ENCODE results near the gene ITPK1.

Gene ITPK1

DNA sequence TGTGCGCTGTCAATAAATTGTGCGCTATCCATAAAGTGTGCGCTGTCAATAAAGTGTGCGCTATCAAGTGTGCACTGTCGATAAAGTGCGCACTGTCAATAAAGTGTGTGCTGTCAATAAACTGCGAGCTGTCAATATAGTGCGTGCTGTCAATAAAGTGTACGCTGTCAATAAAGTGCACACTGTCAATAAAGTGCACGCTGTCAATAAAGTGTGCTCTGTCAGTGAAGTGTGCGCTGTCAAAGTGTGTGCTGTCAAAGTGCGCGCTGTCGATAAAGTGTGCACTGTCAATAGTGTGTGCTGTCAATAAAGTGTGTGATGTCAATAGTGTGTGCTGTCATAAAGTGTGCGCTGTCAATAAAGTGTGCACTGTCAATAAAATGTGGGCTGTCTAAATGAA is 195.7 kb downstream of the ITPK1 start:
- ATAC-seq (no peak), DNase-seq (no peak)

DNA sequence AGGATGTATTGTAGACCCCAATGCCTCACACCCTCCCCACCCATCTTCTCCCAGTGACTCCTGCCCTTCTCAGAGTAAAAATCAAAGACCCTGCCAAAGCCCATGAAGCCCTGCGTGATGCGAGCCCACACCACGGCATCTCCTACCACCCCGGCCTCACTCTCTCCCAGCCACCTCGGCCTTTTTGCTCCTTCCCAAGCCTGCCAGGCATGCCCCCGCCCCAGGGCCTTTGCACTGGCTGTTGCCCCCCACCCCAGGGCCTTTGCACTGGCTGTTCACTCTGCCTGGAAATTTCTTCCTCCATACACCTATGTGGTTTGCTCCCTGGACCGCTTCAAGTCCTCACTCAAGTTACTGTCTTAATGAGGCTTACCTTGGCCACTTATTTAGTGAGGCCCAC is 197.8 kb downstream of the ITPK1 start:
- no peak for DNase-seq

DNA sequence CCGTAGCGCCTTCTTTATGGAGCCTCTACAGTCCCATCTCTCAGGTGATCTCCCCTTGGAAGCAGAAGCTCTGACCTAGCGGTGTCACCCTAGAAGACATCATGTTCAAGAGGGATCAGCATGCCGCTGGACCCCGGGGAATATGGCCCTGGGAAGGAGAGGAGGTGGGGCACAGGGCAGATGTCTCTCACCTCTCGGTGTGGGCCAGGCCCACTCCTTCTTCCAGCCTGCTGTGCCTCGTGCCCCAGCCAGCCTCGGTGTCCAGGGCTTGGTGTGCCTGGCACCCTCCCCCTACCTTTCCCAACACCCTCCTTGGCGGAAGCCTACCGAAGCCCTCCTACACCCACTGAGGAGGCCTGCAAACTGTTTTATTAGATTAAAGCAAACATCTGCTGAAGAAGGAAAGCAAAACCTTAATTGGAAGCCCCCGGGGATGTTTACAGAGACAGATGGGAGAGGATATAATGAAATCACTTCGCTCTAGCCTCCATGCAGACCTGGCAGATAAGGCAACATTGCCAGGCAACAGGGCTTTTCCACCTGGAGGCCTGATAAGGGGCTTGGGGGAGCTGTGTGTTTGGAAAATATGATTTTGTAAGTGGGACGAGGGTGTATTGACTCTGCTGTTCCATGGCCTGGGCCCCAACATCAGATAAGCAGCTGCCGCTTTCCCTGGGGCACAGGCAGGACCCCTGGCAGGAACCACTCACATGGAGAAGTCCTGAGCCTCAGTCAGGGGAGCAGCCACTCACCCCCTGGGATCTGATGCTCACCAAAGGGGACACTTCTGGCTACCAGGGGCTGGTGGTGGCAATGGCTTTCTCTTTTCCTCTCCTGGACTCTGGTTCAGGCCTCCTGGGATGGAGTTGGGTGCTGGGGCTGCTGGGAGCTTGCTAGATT is 198.4 kb downstream of the ITPK1 start:
- ATAC-seq (no peak), DNase-seq (no peak)

More for the DNA sequence above, 197.8 kb downstream of the ITPK1 start:
- ATAC-seq = no peak

DNA sequence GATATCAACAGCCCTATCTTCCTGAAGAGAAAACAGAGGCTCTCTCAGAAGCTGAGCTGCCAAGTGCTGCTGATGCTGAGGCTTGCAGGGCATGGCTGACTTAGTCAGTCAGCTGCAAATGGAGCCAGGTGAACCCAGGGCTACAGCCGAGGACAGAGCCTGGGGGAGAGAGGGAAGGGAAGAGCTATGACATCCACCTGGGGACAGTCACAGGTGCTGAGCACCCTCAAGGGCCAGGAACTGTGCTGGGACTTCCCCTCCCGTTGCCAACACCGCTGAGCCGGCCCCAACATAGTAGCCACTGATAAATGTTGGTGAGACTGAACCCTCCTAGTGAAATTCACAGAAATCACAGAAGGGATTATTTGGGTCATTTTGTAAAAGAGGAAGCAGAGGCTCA is 199.5 kb downstream of the ITPK1 start:
- ATAC-seq (no peak), DNase-seq (no peak)

DNA sequence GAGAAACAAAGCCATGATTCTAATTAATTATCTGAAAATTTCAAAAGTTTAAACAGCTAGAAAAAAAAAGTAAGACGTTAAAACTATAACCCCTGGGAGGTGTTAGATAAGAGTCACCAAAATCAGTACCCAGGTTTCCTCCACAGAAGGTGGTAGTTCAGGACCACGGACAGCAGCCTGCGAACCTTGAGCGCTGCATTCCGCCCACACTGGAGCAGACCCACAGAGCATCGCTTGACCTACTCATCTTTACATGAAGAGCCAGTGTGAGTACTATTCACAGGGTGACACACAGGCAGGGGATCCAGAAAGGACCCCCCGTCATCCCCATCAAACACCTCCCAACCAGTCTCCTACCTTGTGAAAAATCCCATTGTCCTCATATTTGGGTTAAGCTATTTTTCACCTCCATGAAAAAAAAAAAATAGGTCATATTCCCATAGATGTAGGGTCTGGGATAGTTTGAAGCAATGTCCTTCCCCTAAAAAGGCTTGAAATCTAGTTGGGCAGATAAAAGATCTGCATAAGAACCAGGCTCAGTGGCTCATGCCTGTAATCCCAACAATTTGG is 201.6 kb downstream of the ITPK1 start:
- ATAC-seq (no peak), DNase-seq (peak; percentile 63)

DNA sequence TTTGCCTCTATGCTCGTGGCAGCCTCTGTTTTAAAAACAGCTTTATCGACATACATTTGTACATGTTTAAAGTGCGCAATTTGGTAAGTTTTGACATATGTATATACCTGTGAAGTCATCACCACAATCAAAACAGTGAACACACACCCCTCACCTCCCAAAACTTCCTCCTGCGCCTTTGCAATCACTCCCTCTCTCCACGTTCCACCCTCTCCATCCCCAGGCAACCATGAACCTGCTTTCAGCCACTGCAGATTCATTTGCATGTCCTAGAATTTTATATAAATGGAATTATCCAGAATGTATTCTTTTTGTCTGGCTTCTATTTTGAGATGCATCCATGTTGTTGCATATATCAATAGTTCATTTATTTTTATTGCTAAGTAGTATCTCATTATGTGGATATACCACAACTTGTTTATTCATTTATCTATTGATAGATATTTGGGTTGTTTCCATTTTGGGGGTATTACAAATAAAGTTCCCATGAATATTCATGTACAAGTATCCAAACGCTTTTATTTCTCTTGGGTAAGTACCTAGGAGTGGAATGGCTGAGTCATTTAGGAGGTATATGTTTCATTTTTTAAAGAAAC is 208.3 kb downstream of the ITPK1 start:
- ATAC-seq (no peak), DNase-seq (no peak)

DNA sequence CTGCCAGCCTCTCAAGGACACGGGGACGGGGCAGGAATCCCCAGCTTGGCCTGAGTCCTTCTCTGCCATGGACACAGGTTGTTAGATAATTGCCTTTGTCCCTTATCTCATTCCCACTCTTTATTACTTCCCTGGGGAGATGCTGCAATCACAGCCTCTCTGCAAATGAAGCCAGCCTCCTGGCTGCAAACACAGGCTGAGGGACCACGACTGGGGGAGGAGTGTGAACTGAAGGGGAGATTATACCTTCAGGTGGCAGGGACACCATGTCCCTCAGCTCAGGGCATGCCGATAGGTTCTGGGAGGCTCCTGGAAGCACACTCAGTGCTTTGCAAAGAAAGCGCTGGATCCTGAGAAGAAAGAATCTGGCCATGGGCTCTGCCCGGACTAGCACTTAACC is 208.9 kb downstream of the ITPK1 start:
- no peak for DNase-seq
- ATAC-seq = no peak

DNA sequence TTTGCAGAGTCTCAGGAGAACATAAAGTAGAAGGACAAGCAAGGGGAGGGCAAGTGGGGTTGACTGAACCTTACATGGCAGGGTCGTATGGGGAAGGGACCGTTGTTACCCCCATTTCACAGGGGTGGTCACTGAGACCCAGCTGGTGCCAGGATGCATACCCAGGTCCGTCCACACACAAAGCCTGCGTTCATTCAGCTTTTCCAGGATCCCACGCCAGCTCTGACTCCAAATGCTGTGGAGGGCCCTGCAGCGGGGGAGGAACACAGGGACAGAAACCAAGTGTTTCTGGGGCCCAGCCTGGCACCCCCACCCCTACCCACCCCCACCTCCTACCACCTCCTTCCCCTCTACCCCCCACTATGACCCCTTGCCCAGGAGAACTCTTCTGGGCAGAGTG is 209.3 kb downstream of the ITPK1 start:
- ATAC-seq = no peak
- no peak for DNase-seq

DNA sequence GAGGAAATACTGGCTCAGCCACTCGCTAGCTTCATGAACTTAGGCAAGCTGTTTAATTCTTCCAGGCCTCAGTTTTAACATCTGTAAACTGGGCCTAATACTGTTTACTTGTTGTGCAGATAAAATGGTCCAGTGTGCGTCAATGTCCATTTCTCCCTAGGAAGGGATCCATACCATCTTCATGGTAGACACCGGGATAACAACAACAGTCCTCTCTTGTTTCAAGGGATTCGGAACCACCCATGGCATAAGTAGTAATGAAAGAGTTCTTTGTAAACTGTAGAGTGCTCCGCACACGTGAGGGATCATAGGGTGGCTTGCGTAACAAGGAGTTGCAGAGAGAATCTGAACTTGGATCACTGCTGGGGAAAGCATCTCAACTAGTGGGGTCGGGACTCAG is 210.1 kb downstream of the ITPK1 start:
- ATAC-seq (no peak), DNase-seq (no peak)

DNA sequence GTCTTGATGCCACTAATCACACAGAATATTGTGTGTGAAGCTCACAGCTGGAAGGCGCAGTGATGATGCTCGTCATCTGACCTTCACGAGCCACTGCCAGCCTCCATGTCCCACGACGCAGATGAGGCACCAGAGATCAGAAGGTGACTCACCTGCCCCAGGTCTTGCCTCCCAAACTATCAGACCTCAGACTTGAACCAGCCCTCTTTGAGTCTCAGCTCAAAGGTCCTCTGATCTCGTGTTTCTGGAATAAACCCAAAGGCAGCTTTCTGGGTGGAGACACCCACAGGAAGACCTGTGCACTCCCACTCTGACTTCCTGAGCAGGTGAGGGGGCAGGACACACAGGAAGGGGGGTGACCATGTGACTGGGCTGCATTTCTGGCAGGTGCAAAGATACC is 212.4 kb downstream of the ITPK1 start:
- DNase-seq (peak; percentile 32), ATAC-seq (peak; percentile 83)

DNA sequence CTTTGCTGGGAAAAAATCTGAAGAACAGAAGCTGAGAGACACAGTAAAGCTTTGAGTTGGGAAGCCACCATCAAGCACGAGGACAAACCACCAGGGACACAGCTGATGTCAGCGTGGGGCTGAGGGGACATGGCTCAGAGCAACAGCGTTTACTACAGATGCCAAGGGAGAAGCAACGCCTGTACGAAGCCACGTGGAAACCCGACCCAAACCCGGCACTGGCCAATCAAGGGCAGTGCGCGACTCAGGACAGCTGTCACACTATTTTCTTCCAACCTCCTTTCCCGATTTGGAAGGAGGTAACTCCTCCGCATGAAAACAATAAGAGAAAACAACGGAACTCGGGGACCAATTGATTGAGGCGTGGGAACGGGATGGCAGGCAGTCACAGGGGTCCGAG is 213.0 kb downstream of the ITPK1 start:
- no peak for ATAC-seq
- DNase-seq = no peak

DNA sequence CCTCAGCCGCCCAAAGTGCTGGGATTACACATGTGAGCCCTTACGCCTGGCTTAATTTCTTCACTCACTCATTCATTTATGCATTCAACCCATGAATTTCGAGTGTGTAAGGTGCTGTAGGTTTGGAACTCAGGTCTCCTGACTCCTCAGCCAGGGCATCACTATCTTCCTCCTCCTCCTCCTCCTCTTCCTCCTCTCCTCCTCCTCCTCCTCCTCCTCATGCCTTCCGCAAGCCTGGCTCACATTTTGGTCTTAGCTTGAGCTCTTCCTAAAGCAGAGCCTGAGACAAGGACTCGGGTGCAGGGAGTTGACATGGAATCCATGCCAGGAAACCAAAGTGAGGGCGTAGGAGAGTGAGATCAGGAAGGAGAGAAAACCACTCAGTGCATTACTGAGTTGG is 213.5 kb downstream of the ITPK1 start:
- no peak for ATAC-seq
- no peak for DNase-seq

DNA sequence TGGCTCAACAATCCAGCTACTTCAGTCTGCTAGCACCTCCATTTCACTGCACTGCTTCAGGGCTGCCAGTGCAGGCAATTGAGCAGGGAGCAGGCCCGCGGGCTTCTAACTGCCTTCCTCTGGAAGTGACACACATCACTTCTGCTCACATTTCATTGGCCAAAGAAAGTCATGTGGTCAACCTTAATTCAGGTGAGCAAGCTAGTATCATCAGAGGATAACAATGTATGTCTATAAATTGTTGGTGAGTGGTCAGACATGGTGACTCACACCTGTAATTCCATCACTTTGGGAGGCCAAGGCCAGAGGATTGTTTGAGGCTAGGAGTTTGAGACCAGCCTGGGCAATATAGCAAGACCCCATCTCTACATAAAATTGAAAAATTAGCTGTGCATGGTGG is 215.1 kb downstream of the ITPK1 start:
- ATAC-seq (no peak), DNase-seq (no peak)

DNA sequence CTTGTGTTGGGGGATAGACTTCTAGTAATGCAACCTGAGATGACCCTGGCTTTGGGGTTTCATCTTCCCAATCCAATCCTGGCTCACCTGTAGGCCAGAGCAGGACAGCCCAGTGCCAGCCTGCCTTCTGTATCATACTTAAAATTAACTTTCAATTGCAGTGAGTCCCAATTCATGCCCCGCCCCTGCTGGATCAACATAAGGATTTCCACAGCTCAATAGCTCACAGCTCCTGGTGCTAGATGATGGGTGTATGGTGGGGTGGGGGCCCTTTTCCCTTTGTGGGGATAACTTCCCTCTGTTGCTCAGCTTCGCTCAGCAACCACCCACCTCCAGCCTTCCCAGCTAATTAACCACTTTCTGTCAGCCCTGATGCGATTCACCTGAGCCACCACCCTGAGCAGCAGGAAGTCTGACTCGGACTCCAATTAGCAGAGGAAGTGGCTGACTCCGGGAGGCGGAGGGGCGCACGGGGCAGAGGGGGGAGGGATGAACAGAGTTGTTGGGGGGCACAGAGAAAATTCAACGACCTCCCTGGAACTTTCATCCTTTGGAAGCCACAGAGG is 217.1 kb downstream of the ITPK1 start:
- no peak for DNase-seq

DNA sequence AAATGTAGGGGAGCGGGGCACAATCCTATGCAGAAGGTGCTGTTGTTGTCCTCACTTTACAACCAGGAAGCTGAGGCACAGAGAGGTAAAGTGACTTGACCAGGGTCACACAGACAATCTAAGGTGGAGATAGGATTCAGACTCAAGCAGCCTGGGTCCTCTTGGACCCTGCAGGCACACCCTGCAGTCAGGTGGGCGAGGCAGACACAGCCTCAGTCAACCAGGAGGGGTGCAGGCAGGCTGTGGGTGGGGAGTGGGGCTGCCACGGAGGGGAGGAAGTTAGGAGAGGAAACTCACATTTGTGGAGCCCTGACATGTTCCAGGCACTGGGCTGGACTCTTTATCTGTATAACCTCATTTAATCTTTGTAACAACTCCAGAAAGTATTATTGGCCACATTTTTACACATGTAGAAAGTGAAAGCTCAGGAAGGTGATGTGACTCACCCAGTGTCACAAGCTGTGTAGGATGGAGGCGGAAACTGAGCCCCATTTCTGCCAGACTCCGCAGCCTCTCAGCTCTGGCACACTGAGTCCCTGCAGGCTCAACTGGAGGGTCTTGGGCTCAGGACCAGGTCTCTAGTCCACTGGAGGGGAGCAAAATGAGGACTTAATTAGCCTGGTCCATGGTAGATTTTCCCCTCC is 217.7 kb downstream of the ITPK1 start:
- DNase-seq (peak; percentile 62), ATAC-seq (peak; percentile 97)

More for the DNA sequence above, 217.1 kb downstream of the ITPK1 start:
- ATAC-seq = no peak

DNA sequence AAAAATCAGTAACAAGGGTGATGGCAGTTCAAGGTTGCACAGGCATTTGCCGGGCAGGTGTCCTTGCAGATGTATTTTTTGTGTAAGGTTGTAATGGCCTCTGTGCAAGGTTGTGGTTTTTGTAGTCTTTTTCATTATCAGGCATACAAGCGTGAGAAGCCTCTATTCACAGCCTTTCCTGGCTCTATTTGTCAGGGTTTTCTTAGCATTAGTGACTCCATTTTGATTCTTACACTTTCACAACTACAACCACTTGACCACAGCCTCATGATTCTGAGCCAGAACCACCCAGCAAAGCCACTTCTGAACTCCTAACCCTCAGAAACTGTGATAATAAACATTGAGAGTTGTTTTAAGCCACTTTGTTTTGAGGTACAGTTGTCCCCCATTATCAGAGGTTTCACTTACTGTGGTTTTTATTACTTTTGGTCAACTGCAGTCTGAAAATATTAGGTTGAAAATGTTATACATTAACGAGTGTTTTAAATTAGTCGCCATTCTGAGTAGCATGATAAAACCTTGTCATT is 220.3 kb downstream of the ITPK1 start:
- no peak for ATAC-seq

DNA sequence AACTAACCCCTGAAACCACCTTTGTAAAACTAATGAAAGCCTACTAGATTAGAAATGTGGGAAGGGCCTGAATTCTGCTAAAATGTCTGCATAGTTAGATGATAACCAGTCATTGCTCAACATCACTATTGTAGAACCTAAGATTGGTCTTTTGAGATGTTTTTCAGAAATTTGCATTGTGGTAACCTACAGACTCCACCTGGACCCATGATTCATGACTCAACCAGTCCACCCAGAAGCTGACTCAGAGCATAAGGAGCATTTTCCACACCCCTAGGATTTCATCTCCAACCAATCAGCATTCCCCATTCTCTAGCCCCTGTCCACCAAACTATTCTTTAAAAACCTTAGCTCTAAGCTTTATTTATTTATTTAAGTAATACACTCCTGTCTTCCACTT is 223.1 kb downstream of the ITPK1 start:
- no peak for DNase-seq
- peak; percentile 77 for ATAC-seq

More for the DNA sequence above, 220.3 kb downstream of the ITPK1 start:
- no peak for DNase-seq

DNA sequence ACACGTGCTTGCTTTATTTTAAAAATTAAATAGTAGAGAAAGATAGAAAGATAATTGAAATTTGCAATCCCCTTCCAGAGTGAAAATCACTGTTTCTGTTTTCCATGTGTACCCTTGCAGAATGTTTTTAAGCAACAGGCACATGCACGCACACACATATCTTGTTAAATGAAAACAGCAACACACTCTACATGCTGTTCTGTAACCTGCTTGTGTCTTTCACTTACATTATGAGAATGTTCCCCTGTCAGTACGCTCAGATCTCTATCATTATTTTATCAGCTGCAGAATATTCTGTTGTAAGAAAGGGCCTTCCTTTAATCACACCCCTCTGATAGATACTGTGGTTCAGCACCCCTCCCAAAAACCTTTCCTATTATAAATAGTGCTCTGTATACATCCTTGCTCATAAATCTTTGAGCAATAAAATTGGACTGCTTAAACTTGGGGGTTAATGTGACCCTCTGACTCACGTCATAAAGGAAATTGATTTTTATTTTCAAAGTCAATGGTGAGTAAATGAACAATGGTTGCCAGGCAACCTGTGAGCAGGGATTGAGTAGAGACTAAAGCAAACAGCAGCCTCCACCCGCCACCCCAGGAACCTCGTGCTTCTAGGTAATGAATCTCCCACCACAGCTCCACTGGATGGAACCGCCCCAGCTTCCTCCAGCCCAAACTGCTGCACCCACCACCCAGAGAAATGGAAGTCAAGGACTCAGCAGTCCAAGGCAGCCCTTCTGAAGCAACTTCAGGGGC is 224.7 kb downstream of the ITPK1 start:
- no peak for ATAC-seq
- no peak for DNase-seq

DNA sequence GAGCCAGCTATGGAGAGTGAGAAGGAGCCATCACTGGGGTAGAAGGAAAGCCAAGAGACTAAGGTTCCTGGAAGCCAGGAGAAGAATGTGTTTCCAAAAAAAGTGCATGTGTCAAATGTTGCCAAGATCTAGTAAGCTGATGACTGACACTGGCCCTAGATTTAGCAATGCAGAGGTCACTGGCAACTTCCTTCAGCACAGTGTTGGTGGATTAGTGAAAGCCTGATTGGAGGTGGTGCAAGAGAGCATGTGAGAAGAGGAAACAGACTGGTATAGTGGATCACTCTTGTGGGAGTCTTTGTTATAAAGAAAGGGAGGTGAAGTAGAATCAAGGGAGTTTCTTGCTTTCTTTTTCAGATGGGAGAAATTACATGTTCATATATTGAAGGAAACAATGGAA is 226.8 kb downstream of the ITPK1 start:
- ATAC-seq (no peak), DNase-seq (no peak)

DNA sequence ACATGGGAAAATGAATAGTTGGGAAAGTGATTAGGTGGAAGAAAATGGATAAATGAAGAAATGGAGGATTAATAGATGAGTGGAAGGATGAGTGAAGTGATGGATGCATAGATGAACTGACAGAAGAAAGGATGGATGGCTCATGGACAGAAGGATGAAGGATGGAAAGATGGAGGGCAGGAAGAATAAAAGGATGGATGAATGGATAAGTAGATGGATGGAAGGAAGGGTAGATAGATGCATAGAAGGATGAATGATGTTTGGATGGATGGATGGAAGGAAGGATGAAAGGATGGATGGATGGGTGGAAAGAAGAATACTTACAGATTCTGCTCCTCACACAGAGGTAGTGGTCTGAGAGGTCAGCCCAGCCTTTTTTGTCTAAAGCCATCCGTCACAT is 228.6 kb downstream of the ITPK1 start:
- DNase-seq = no peak
- no peak for ATAC-seq

Measured in stimulated activated naive CD8-positive, alpha-beta T cell treated with anti-CD3 and anti-CD28 coated beads, Interleukin-15, Interleukin-2, amounts not matched to agents 100 U/mL and 50 U/mL, for 24 hours (primary cell).